Activated T-helper 9 cell treated with anti-CD3 and anti-CD28 coated beads, Interleukin-2, amount 50 U/mL, for 16 hours (primary cell): ENCODE measurements around the gene TUBD1.
"Not testable (repeated sequence)": the region's sequence is repeated elsewhere in the genome, so short reads cannot be mapped to it uniquely, and the experiment has no call there.

Source experiments
- DNase-seq: peaks from one replicate; pipeline ENCODE4 v3.0.0-alpha.2; 2020; ENCODE audit warnings: low read depth

The TUBD1 gene

DNA sequence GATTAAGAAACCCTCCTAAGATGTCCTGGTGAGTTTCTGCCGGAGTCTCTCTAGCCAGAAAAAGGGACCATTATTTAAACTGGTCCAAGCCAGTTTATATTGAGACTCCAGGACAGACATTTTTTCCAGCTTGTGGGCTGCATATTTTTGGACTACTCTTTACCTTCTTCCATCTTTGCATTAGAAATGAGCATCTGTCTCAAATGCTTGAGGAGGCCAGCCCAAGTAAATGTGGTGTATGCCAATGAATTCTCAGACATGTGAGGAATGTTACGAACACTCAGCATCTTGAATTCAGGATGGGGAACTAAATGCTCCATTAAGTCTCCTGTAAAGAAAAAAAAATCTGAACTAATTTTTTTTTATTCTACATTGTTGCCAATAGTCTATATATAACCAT is 18.4 kb downstream of the TUBD1 start:
- DNase-seq: no peak

DNA sequence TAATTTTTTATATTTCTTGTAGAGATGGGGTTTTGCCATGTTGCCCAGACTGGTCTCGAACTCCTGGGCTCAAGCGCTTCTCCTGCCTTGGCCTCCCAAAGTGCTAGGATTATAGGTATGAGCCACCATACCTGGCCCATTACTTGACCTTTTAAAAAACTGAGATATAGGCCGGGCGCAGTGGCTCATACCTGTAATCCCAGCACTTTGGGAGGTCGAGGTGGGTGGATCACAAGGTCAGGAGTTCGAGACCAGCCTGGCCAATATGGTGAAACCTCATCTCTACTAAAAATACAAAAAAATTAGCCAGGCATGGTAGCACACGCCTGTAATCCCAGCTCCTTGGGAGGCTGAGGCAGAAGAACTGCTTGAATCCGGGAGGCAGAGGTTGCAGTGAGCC is 19.3 kb downstream of the TUBD1 start:
- not testable (repeated sequence) for DNase-seq

DNA sequence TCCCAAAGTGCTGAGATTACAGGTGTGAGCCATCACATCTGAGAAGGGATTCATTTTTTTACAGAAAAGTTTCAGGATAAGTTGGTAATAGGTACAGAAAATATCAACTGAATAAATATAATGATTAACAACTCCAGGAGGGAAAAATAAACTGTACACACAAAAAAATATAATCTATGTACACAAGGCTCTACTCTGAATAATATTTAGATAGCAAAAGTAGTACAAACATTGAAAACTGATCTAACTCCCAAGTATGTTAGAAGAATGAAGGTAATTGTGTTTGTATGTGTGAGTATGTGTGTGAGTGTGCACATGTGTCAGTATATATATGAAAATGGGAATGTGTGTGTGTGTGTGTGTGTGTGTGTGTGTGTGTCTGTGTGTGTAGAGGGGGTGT is 20.4 kb downstream of the TUBD1 start:
- no peak for DNase-seq

DNA sequence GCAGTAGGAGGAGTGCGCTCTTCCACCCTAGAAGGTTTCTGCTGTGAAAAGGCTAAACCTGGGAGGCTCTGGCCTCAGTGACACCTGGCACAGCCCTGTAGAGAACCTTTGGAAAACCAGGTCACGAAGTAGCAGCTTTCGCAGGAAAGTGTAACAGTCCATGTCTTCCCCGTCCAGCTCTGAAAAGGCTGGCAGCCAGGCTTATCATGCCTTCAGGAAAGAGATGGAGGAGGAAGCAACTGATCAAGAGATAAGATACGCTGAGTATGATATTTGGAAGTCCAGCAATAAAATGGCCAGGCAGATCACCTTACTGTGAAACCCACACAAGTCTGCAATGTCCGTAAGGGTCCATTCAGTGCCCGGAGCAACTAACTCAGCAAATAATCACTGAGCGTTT is 22.3 kb downstream of the TUBD1 start:
- DNase-seq: no peak

DNA sequence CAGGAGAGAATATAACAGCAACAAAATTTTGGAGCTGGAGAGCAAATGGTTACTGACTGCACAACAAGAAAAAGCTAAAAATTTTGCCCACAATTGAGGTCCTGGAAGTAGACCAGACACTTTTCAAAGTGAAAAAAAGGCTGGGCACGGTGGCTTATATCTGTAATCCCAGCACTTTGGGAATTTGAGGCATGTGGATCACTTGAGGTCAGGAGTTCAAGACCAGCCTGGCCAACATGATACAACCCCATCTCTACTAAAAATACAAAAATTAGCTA is 22.9 kb downstream of the TUBD1 start:
- DNase-seq: no peak

DNA sequence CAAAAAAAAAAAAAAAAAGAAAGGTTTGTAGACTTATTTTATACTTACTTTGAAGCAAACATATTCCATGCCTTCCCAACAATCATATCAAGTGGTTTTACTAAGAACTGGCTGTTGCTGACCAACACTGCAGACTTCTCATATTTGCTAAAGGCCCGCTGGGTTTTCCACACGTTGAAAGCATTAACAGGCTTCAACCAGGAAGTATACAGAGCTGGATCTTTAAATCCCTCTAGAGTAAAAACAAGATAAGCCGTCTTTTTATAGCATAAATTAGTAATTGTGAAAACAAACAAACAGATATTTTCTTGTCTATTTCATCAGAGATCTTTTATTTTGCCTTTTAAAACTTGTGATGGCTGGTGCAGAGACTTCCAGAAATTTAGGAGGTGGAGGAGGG is 29.1 kb downstream of the TUBD1 start:
- DNase-seq: no peak

DNA sequence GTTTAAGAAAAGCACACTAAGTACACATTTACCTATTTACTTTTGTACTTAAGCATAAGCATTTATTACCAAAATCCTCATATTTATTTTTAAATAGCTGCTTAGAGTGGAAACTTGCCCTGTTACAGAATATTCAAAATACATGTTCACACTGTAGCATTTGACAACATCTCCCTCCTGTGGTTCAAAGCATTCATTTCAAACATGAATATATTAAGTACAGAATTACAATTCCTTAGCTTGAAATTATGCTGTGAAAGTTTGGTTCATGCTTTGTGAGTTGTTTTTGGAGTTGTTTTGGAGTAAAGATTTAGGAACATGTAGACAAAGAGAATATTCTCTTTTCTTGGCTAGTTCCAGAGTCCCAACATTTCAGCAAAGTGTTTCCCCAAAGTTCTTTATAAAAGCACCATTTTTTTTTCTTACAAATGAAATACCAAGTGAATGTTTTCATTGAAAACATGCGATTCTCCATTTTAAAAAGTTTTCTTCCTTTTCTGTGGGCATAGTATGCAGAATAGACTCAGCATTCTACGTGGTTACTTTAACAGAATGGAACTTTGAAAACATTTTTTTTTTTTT is 33.2 kb downstream of the TUBD1 start:
- no peak for DNase-seq

DNA sequence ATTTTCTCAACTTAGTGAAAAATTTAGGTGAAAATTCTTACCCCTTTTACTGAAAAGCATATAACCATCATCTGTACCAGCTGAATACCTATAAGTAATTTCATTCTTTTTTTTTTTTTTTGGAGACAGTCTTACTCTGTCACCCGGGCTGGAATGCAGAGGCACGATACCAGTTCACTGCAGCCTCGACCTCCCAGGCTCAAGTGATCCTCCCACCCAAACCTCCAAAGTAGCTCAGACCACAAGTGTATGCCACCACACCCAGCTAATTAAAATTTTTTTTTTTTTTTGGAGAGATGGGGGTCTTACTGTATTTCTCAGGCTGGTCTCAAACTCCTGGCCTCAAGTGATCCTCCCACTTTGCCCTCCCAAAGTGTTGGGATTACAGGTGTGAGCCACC is 33.8 kb downstream of the TUBD1 start:
- DNase-seq: no peak

DNA sequence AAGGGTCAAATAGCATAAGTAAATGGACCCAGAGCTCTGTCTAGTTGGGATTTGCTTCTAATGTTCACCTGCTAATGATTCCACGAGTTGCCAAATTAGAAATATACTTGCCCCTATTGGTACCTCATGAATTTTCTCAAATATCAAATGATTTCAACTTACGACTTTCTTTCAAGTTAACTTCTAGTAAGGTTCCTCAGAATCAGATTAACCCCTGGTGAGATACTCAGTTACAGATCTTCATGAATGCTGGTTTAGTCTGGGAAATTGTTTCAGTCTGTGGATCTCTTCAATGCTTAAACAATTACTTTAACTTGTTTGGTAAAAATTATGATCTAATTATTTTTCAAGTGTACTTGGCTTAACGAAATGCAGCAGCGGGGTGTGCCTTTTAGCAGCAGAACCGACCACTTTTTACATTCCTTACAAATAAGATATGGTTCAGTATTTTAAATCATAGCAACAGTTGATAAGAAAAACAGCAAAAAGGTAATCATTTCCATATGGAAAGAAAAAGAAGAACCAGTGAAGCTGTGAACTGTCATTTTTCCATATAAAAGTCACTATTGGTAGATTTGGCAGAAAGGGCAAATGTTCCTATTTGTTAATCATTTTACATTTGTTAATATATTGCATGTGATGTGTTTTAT is 34.5 kb downstream of the TUBD1 start:
- DNase-seq: no peak

DNA sequence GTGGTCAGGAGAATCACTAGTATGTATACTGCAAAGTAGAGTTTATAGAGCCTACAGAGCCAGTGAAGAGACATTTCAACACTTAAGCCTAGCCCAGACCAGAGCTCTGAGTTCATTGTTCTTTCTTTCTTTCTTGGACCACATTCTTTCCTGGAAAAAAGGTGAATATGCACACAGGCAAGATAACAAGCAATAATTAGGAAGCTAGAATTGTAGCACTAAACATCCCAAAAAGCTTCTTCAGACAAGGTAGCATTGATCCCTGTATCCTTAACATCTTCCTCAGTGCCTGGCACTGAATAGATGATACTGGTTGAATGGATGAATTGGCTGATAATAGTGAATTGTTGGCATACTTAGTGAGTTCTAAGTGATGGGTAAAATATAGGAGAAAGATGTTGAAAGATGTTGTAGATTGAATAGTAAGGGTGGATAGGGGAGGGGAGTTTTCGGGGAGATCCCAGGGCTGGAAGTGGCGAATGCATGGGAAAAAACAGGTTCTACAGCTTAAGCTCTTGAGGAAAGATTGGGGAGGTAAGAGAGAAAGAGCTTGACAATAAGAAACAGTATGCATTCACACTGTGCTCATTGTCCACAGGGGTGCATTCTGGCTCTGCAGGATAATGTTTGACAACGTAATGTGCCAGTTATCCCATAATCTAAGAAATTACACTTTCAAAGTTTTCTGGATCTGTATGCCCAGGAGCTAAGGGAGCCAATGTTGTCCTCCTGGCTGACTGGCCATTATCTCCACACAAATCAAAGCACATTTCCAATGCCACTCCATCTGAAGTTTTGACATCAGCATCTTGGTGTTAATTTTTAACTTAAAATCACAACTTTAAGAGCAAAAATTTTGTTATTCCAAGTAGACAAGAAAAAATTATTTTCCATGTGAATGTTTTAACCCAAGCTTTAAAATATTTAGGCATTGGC is 35.6 kb downstream of the TUBD1 start:
- DNase-seq: no peak

DNA sequence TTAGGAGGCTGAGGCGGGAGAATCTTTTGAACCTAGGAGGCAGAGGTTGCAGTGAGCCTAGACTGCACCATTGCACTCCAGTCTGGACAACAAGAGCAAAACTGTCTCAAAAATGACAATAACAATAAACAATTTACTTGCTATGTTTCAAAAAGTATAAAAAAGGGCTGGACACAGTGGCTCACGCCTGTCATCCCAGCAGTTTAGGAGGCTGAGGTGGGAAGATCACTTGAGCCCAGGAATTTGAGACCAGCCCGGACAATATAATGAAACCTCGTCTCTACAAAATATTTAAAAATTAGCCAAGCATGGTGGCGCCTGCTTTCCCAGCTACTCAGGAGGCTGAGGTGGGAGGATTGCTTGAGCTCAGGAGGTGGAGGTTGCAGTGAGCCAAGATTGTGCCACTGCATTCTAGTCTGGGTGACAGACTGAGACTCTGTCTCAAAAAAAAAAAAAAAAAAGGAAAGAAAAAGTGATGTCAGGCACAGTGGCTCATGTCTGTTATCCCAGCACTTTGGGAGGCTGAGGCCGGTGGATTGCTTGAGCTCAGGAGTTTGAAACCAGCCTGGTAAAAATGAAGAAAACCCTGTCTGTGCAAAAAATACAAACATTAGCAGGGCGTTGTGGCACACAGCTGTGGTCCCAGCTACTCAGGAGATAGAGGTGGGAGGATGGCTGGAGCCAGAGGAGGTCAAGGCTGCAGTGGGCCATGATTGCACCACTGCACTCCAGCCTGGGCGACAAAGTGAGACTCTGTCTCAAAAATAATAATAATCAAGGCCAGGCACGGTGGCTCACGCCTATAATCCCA is 38.6 kb downstream of the TUBD1 start:
- DNase-seq: not testable (repeated sequence)

DNA sequence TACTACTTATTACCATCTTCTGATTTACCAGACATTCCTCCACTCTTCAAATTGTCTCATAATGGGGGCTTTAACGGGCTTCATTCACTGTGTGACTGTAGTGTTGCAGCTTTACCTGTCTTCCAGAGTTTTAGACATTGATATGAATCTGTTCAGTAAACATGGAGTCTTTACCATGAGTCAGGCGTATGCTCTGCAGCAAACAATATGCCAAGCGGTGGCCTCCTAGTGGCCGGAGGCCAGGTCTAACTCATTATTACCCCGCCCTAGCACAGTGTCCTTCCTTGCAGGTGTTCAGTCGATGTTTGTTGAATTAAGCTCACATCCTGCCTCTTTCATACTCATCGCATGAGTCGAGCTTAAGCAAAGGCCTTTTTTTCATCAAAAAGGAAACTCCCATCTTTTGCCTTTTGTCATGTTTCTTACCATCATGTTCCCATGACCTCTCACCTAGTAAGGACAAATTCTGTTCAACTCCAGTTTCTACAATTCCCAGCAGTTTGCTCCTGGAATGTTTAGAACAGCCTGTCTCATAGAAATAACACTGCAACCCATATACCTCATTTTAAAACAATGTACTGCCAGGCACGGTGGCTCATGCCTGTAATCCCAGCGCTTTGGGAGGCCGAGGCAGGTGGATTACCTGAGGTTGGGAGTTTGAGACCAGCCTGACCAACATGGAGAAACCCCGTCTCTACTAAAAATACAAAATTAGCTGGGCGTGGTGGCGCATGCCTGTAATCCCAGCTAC is 39.4 kb downstream of the TUBD1 start:
- DNase-seq: peak; percentile 39

DNA sequence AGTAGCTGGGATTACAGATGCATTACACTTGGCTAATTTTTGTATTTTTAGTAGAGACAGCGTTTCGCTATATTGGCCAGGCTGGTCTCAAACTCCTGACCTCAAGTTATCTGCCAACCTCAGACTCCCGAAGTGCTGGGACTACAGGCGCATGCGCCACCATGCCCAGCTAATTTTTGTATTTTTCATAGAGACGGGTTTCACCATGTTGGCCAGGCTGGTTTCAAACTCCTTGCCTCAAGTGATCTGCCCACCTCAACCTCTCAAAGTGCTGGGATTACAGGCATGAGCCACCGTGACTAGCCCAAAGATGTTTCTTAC is 39.9 kb downstream of the TUBD1 start:
- not testable (repeated sequence) for DNase-seq

DNA sequence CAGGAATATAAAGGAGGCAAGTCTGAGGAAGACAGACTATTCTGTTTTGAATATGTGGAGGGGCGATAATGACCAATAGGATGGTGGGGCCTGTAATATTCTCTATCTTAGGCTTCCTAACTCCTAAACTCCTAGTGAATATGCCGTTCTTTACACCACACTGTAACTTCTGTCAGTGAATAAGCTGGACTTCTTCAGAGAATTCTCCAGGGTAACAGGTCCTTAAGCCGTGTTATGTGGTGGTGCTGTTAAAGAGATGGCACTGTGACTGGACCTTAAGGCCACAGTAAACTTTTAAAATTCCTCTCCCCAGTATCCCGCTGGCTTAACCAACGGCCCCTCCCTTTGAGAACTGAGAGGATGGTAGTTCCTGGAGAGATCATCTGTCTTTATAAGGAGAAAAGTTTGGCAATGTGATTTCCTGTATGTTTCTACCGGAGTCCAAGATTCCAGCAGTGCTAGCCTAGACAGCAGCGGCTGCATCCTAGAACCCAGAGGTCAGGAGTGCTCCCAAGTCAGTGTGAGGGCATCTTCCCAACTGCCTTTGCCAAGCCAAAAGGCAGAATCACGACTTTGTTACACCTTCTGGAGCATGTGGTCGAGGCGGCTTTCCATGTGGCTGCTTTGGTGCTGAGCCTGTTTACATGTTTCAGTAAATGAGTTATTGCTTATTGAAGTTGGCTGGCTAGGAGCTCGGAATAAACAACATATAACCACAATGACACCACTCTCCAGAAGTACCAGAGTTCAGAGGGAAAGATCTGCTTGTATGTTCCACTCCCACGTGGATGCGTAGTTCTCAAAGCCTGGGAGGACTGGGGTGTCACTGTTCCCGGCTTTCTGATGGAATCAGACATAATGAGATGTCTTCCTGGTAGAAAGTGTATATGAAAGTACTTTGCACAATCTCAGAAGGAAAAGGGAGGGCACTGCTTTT is 41.0 kb downstream of the TUBD1 start:
- no peak for DNase-seq

DNA sequence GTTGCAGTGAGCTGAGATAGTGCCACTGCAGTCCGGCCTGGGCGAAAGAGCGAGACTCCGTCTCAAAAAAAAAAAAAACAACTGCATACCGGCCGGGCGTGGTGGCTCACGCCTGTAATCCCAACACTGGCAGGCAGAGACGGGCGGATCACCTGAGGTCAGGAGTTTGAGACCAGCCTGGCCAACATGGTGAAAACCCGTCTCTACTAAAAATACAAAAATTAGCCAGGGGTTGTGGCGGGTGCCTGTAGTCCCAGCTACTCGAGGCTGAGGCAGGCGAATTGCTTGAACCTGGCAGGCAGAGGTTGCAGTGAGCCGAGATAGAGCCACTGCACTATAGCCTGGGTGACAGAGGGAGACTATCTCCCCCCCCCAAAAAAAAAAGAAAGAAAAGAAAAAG is 42.4 kb downstream of the TUBD1 start:
- DNase-seq: not testable (repeated sequence)

DNA sequence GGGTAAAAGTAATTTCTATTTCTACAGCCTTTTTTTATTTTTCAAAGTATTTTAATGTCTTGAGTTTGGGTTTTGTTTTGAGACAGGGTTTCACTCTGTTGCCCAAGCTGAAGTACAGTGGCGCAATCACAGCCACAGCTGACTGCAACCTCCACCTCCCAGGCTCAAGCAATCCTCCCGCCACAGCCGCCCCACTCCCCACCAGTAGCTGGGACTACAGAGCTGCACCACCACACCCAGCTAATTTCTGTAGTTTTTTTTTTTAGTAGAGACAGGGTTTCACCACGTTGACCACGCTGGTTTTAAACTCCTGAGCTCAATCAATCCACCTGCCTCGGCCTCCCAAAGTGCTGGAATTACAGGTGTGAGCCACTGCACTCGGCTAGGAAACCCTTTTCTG is 44.0 kb downstream of the TUBD1 start:
- no peak for DNase-seq

DNA sequence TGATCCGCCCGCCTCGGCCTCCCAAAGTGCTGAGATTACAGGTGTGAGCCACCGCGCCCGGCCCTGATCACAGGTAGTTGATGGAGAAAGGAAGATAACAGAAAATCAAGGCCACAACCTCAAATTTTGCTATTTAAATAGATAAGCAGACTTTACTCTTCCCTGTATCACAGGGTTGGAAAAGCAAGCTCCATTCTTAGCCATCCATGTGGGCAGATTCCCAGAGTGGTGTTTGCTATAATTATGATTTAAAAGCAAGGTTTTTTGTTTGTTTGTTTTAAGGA is 44.4 kb downstream of the TUBD1 start:
- no peak for DNase-seq

DNA sequence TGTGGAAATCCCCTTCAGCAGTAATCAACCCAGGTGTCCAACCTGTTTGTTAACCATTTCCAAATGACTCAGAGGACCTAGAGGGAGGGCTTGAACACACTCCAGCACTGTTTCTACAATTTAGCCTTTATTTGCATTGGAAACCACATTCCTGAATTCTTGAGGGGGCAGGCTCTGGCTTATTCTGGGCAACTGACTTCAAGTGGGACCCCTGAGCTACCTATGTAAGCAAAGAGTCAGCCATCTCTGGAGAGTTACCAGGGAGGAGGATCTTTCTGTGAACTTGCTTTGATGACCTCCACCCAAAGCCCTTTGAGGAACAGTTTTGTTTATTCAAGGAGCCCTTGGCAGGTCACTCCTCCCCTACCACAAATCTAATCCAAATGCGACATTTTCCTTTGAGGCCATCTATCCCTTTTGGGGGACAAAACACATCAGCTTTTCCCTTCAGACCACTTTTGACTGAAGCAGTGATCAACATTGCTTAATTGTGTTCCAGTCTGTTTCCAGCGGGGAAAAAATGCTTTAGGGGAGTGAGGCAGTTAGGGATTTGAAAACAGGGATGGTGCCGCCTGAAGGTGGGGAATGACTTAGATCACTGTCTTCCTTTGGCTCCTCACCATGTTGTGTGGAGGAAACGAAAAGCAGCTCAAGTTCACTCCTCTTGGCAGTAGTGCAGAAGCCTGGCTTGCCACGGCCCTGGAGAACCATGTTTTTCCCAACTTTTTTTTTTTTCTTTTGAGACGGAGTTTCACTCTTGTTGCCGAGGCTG is 46.2 kb downstream of the TUBD1 start:
- DNase-seq: no peak

DNA sequence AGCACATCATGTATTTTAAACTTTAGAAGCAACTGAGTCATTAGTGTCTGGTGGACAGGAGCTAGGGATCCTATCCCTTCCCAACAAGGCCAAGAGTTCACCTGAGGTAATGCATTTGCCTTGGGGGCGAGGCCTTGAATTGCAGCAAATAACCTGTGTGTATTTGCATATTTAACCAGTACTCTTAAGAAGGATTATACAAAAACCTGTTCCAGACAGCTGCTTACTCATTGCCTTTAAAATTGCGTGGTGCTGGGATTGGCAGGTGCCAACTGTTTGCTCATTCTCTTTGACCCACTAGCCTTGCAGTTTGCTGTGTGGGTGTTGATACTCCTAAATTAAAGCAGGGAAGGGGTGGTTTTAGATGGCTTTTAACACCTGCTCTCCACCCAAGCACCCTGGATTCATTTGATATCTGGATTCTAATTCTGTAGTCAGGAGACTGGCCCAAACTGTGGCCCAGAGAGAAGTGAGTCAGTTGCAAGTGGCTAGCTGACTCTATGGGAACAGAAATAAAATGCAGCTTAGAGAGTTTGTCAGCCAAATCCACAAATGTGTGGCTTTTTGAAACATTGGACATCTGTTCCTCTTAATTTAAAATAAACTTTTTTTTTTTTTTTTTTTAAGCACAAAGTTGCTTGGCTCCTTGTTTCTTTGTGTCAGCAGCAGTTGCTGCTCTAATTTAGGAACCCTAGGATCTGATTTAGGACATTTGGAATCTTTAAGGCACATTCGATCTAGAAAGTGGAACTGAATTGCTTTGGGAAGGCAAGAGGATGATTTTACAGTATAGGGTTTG is 46.9 kb downstream of the TUBD1 start:
- peak; percentile 19 for DNase-seq
